ENCODE data around the gene GFAP.

DNA sequence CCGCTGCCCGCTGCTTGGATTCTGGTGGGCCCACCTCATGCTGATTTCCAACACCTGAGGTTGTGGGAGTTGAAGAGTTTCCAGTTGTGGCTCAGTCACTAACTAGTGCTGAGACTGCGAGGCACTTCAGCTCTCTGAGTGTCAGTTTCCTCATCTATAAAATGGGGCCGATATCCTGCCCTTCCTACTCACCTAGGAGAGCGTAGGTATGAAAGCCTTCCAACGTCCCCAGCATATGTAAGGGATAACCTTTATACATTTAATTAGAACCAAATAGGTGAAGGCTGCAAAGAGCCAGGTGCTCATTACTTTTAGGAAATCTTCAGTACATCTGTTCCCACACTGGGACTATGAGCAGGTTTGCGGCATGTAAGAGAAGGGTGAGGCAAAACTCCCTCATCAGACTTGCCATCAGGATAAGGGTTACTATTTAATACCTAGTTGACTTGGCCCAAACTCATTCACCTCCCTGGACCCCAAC, 33.1 kb upstream of the GFAP start:
- TF ChIP-seq, protein P1, sequence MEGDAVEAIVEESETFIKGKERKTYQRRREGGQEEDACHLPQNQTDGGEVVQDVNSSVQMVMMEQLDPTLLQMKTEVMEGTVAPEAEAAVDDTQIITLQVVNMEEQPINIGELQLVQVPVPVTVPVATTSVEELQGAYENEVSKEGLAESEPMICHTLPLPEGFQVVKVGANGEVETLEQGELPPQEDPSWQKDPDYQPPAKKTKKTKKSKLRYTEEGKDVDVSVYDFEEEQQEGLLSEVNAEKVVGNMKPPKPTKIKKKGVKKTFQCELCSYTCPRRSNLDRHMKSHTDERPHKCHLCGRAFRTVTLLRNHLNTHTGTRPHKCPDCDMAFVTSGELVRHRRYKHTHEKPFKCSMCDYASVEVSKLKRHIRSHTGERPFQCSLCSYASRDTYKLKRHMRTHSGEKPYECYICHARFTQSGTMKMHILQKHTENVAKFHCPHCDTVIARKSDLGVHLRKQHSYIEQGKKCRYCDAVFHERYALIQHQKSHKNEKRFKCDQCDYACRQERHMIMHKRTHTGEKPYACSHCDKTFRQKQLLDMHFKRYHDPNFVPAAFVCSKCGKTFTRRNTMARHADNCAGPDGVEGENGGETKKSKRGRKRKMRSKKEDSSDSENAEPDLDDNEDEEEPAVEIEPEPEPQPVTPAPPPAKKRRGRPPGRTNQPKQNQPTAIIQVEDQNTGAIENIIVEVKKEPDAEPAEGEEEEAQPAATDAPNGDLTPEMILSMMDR (IDR thresholded peaks at IDR 0.05) = no peak
- TF ChIP-seq POLR2A (IDR thresholded peaks at IDR 0.05) = no peak

Data from heart left ventricle (tissue), 13 donors.